ENCODE measurements around the gene RAD9B. TPM values are rescaled to one million over a fixed set of nuclear protein-coding genes. Genes with fewer than 3 reads are reported as not detected.

Gene RAD9B
- total and polyA plus RNA-seq, 2 of the 4 experiments (the other 2 are of a cell fraction): 0.09 to 0.18 TPM

- H3K27ac ChIP-seq (ENCODE audit: insufficient read depth, low read length): no peak overlapping the region
- no peak overlapping the region for H2AFZ ChIP-seq (replicated peaks; ENCODE audit: low read length, poor library complexity)
- H3K9ac ChIP-seq (ENCODE audit: low read depth, low read length): no peak overlapping the region
- H2BK120ac ChIP-seq (ENCODE audit: low read depth, low read length): no peak overlapping the region
- no peak overlapping the region for H2BK5ac ChIP-seq (ENCODE audit: low read depth, low read length, poor library complexity, severe bottlenecking)
- H3K23ac ChIP-seq (ENCODE audit: low read depth, low read length): no peak overlapping the region
- no peak overlapping the region for H2AK9ac ChIP-seq (replicated peaks; ENCODE audit: low read depth, low read length, poor library complexity)
- no peak overlapping the region for H4K8ac ChIP-seq (ENCODE audit: low read depth in 2 of 2, low read length in 2 of 2)
- H4K91ac ChIP-seq (ENCODE audit: insufficient read depth, low read depth, low read length): no peak overlapping the region
- no peaks in the 10 kb centered on the region for H3K36me3 ChIP-seq (ENCODE audit: control insufficient read depth, insufficient read depth, low read length)
- H3K56ac ChIP-seq (ENCODE audit: extremely low read depth, insufficient read depth, low read length): no peak overlapping the region
- no peaks in the 10 kb centered on the region for H4K20me1 ChIP-seq (ENCODE audit: insufficient read depth, low read length)
- dilution Hi-C loops (cut with HindIII; ENCODE audit: low sequenced_read_pairs, unreplicated experiment) (no loop called here), in situ Hi-C loops (cut with MboI; ENCODE audit: low sequenced_read_pairs) (no loop called here), intact Hi-C loops (cut with micrococcal nuclease) (no loop called here)
- H3K14ac ChIP-seq (replicated peaks; ENCODE audit: low read depth, low read length): no peak overlapping the region
- H2BK15ac ChIP-seq (ENCODE audit: low read depth, low read length): no peak overlapping the region
- no peak for TF ChIP-seq SMC3 (IDR thresholded peaks at IDR 0.05; ENCODE audit: low read depth, low read length)
- TF ChIP-seq POLR2A (IDR thresholded peaks at IDR 0.05; ENCODE audit: low read depth, low read length): no peak
- no peak for TF ChIP-seq MXI1 (IDR thresholded peaks at IDR 0.05; ENCODE audit: borderline replicate concordance, low read depth, low read length)
- TF ChIP-seq RAD21 (IDR thresholded peaks at IDR 0.05; ENCODE audit: low read length): no peak
- no peak for TF ChIP-seq CEBPB (IDR thresholded peaks at IDR 0.05; ENCODE audit: low read depth, low read length)
- TF ChIP-seq USF2 (IDR thresholded peaks at IDR 0.05; ENCODE audit: low read depth, low read length): no peak
- no peak for TF ChIP-seq RCOR1 (IDR thresholded peaks at IDR 0.05; ENCODE audit: insufficient replicate concordance, low read length)
- no peak for TF ChIP-seq NFE2L2 (IDR thresholded peaks at IDR 0.05; ENCODE audit: low read depth, low read length)
- TF ChIP-seq MAFK (IDR thresholded peaks at IDR 0.05; ENCODE audit: low read depth, low read length): no peak
- TF ChIP-seq MAZ (IDR thresholded peaks at IDR 0.05; ENCODE audit: borderline replicate concordance, low read depth, low read length): no peak
- TF ChIP-seq, protein P1, sequence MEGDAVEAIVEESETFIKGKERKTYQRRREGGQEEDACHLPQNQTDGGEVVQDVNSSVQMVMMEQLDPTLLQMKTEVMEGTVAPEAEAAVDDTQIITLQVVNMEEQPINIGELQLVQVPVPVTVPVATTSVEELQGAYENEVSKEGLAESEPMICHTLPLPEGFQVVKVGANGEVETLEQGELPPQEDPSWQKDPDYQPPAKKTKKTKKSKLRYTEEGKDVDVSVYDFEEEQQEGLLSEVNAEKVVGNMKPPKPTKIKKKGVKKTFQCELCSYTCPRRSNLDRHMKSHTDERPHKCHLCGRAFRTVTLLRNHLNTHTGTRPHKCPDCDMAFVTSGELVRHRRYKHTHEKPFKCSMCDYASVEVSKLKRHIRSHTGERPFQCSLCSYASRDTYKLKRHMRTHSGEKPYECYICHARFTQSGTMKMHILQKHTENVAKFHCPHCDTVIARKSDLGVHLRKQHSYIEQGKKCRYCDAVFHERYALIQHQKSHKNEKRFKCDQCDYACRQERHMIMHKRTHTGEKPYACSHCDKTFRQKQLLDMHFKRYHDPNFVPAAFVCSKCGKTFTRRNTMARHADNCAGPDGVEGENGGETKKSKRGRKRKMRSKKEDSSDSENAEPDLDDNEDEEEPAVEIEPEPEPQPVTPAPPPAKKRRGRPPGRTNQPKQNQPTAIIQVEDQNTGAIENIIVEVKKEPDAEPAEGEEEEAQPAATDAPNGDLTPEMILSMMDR (conservative IDR thresholded peaks at IDR 0.05; ENCODE audit: low read depth, low read length): no peak
- no peak for TF ChIP-seq ELK1 (IDR thresholded peaks at IDR 0.05; ENCODE audit: borderline replicate concordance, low read depth, low read length)
- TF ChIP-seq FOS (IDR thresholded peaks at IDR 0.05; ENCODE audit: low read depth, low read length): no peak
- no peak for TF ChIP-seq BHLHE40 (IDR thresholded peaks at IDR 0.05; ENCODE audit: low read depth, low read length)
- TF ChIP-seq RFX5 (IDR thresholded peaks at IDR 0.05; ENCODE audit: low read depth, low read length): no peak
- TF ChIP-seq CHD1 (IDR thresholded peaks at IDR 0.05; ENCODE audit: low read depth, low read length): no peak
- ATAC-seq (ENCODE audit: low read depth): no peak
- H3K79me1 ChIP-seq (ENCODE audit: low read depth in 1 of 2, low read length in 2 of 2): no peaks in the 10 kb centered on the region
- WGBS, 2 experiments (ENCODE audit: extremely low coverage in 2 of 2, insufficient read length in 1 of 2): no CpG with 5 or more reads among the region's 3 CpGs
- H3K18ac ChIP-seq (ENCODE audit: low read depth, low read length): no peak overlapping the region
- H3K9me1 ChIP-seq (ENCODE audit: insufficient read depth, low read length): no peaks in the 10 kb centered on the region
- no peak overlapping the region for H3K4ac ChIP-seq (ENCODE audit: low read depth, low read length)
- no peaks in the 10 kb centered on the region for H3K9me3 ChIP-seq (ENCODE audit: control insufficient read depth, insufficient read depth, low read length)
- no peak overlapping the region for H4K5ac ChIP-seq (ENCODE audit: low read depth, low read length)
- no peak overlapping the region for H2BK20ac ChIP-seq (ENCODE audit: low read depth, low read length)
- no peak for DNase-seq
- H3K4me3 ChIP-seq (ENCODE audit: insufficient read depth, low read depth, low read length): no peak overlapping the region
- no TSS peak for BruUV-seq (replicated peaks)
- no peaks in the 10 kb centered on the region for H3K4me1 ChIP-seq (ENCODE audit: control insufficient read depth, insufficient read depth, low read length)
- ChIA-PET CTCF (no interaction called here), POLR2A (ENCODE audit: unreplicated experiment) (no interaction called here)
- H3K27me3 ChIP-seq (ENCODE audit: control insufficient read depth, insufficient read depth, low read length): no peaks in the 10 kb centered on the region
- no peak overlapping the region for H2AK5ac ChIP-seq (ENCODE audit: low read depth, low read length)
- no peak overlapping the region for H3K4me2 ChIP-seq (ENCODE audit: low read depth, low read length)
These were observed 14.9 kb downstream of the RAD9B start for GRCh38 chr12:110516995-110517394.

All from IMR-90 (cell line).